ENCODE results near the gene COPE.

The COPE gene

GRCh38 chr19:18867751-18868150 lies 51.4 kb downstream of the COPE start:
- DNase-seq (ENCODE audit: low read depth in 3 of 3): no peak

- DNase-seq (ENCODE audit: low read depth in 3 of 3): no peak
Observed at GRCh38 chr19:18867199-18867598, 52.0 kb downstream of the COPE start.

- no peak for DNase-seq (ENCODE audit: low read depth in 3 of 3)
Observed at GRCh38 chr19:18866800-18867123, 52.4 kb downstream of the COPE start.

GRCh38 chr19:18865973-18866799 lies 53.0 kb downstream of the COPE start:
- DNase-seq (ENCODE audit: low read depth in 3 of 3): peak; percentile 20 to 60 (median 41)

GRCh38 chr19:18865106-18865972 lies 53.8 kb downstream of the COPE start:
- no peak for DNase-seq (ENCODE audit: low read depth in 3 of 3)

GRCh38 chr19:18863843-18864362 lies 55.3 kb downstream of the COPE start:
- no peak for DNase-seq (ENCODE audit: low read depth in 3 of 3)

GRCh38 chr19:18862976-18863842 lies 56.0 kb downstream of the COPE start:
- no peak for DNase-seq (ENCODE audit: low read depth in 3 of 3)

- DNase-seq (ENCODE audit: low read depth in 3 of 3): no peak
Observed at GRCh38 chr19:18861917-18862316, 57.3 kb downstream of the COPE start.

GRCh38 chr19:18861235-18861634 lies 58.0 kb downstream of the COPE start:
- DNase-seq (ENCODE audit: low read depth in 3 of 3): no peak

GRCh38 chr19:18860725-18861124 lies 58.5 kb downstream of the COPE start:
- DNase-seq (ENCODE audit: low read depth in 3 of 3): no peak

- DNase-seq (ENCODE audit: low read depth in 3 of 3): no peak
Observed at GRCh38 chr19:18860302-18860700, 58.9 kb downstream of the COPE start.

GRCh38 chr19:18859676-18860301 lies 59.4 kb downstream of the COPE start:
- no peak for DNase-seq (ENCODE audit: low read depth in 3 of 3)

GRCh38 chr19:18858906-18859646 lies 60.1 kb downstream of the COPE start:
- no peak for DNase-seq (ENCODE audit: low read depth in 3 of 3)

GRCh38 chr19:18857223-18857622 lies 62.0 kb downstream of the COPE start:
- DNase-seq (ENCODE audit: low read depth in 3 of 3): no peak

- no peak for DNase-seq (ENCODE audit: low read depth in 3 of 3)
Observed at GRCh38 chr19:18856385-18857126, 62.6 kb downstream of the COPE start.

- DNase-seq (ENCODE audit: low read depth in 3 of 3): no peak
Observed at GRCh38 chr19:18855647-18856384, 63.4 kb downstream of the COPE start.

GRCh38 chr19:18854982-18855381 lies 64.2 kb downstream of the COPE start:
- no peak for DNase-seq (ENCODE audit: low read depth in 3 of 3)

- no peak for DNase-seq (ENCODE audit: low read depth in 3 of 3)
Observed at GRCh38 chr19:18853755-18854427, 65.3 kb downstream of the COPE start.

GRCh38 chr19:18852648-18853047 lies 66.5 kb downstream of the COPE start:
- no peak for DNase-seq (ENCODE audit: low read depth in 3 of 3)
